Ascending aorta (tissue), 2 donors: ENCODE data around the gene TXLNB. TPM values are rescaled to one million over a fixed set of nuclear protein-coding genes. Genes with fewer than 3 reads are reported as not detected.
A peak's percentile ranks its signal among the peaks of the same experiment; 100 is the strongest.

ENCODE experiments used
- DNase-seq, 2 donors: peaks; one replicate each; pipeline ENCODE4 v3.0.0-alpha.2; 2019; ENCODE audit warnings: low spot score in 2 of 2
- H3K27ac ChIP-seq, 2 donors: fragments of 200-600 bp; sonication (generic); one replicate each; pipeline ENCODE4 v1.5.1; 2016 to 2017; ENCODE audit warnings: mild to moderate bottlenecking in 1 of 2
- H3K27me3 ChIP-seq: fragments of 200-600 bp; sonication (generic); one replicate; pipeline ENCODE4 v1.5.1; 2017
- H3K36me3 ChIP-seq, 2 donors: fragments of 200-600 bp; sonication (generic); one replicate each; pipeline ENCODE4 v1.5.1; 2016
- H3K4me1 ChIP-seq, 2 donors: fragments of 200-600 bp; sonication (generic); one replicate each; pipeline ENCODE4 v1.5.1; 2016 to 2017; ENCODE audit warnings: mild to moderate bottlenecking in 1 of 2
- H3K4me3 ChIP-seq, 2 donors: fragments of 200-600 bp; sonication (generic); one replicate each; pipeline ENCODE4 v1.5.1; 2016 to 2017; ENCODE audit warnings: mild to moderate bottlenecking in 1 of 2
- H3K9me3 ChIP-seq, 2 donors: fragments of 200-600 bp; sonication (generic); one replicate each; pipeline ENCODE4 v1.5.1; 2016
- intact Hi-C: fragments of 100-400 bp; cut with DNase I; formaldehyde crosslinking; loops from one replicate; pipeline ENCODE4 v1.15.1; 2023
- total RNA-seq: library from RNA; depleted of rRNA; stranded (reverse); fragments of >200 nt; gene quantifications from one replicate; pipeline ENCODE4 v1.1.0, GENCODE V29; 2016
- TF ChIP-seq, protein P1 (sequence below), 3 experiments: fragments of 200-600 bp in 2 of 3; fragments of 450-650 bp in 1 of 3; sonication (generic) in 2 of 3; IDR thresholded peaks; one replicate each; pipeline ENCODE4 v1.5.1; 2016 to 2019; ENCODE audit warnings: antibody characterized with exemption in 3 of 3, mild to moderate bottlenecking in 1 of 3, moderate library complexity in 1 of 3

TXLNB gene
- total RNA-seq, 1 donor from 2014 or later: not detected

DNA sequence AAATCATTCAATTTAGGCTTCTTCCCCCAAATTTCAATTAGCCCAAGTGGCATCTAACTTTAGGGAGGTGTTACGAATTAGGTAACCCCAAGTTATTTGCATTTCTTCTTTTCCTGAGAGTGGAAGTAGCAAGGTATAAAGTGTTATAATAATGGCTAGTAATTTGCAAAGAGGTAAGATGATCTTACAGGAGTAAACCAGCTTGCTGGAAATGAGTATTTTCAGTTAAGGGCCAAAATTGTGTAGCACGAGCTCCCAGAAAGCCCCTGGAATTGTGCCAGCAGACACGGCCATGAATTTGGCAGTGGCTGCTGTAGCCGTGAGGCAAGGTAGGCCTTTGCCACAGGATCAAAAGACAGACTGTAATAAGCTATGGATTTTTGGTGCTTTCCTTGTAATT is 44.7 kb upstream of the TXLNB start:
- no peak for DNase-seq

DNA sequence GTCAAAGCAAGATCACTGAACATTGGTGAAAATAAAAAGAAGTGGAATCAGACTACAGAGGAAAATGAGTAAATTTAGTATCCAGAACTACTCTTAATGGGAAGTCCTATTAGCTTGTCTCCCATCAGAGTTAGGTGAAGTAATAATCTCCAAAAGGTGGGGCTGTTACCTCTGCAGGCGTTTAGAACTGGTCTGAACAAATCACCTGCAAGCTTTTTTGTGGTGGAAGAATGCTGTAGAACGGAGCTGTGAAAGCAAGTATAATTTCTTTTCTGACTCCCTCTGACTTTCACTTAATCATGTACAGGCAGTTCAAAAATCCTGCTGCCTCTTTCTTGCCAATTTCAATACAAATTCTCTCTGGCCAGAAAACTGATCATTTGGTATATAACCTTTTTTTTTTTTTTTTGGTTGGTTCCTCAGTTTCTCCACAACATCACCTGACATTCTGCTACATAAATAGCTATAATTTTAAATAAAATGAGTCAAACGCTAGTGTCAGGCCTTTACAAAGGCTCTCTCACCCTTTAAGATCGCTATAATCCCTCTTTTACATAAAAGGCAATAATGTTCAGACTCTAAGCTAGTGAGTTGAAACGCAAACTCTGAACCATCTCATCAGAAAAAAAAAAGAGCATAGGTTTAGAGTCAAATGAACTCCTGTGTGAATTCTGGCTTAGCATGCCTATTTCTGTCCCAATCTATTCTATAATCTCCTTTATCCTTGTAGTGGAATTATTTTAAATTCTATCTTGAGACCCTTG is 43.8 kb upstream of the TXLNB start:
- no peak for DNase-seq
- no peaks in the 10 kb centered on the region for H3K27me3 ChIP-seq
- peak overlapping the region; percentile 69 to 71 for H3K27ac ChIP-seq
- TF ChIP-seq, protein P1, sequence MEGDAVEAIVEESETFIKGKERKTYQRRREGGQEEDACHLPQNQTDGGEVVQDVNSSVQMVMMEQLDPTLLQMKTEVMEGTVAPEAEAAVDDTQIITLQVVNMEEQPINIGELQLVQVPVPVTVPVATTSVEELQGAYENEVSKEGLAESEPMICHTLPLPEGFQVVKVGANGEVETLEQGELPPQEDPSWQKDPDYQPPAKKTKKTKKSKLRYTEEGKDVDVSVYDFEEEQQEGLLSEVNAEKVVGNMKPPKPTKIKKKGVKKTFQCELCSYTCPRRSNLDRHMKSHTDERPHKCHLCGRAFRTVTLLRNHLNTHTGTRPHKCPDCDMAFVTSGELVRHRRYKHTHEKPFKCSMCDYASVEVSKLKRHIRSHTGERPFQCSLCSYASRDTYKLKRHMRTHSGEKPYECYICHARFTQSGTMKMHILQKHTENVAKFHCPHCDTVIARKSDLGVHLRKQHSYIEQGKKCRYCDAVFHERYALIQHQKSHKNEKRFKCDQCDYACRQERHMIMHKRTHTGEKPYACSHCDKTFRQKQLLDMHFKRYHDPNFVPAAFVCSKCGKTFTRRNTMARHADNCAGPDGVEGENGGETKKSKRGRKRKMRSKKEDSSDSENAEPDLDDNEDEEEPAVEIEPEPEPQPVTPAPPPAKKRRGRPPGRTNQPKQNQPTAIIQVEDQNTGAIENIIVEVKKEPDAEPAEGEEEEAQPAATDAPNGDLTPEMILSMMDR (IDR thresholded peaks at IDR 0.05): no peak
- intact Hi-C loops: loop anchor here (5.0 to 10.0 kb wide), 2 partner anchors 93 to 201 kb away; partner anchors contain the start of gene HECA
- H3K4me3 ChIP-seq: no peak overlapping the region
- H3K4me1 ChIP-seq: peaks cover 4 to 15% of the 10 kb centered on the region in 2 donors
- no peaks in the 10 kb centered on the region for H3K9me3 ChIP-seq
- no peaks in the 10 kb centered on the region for H3K36me3 ChIP-seq

More for the DNA sequence above, 44.7 kb upstream of the TXLNB start:
- TF ChIP-seq, protein P1 (IDR thresholded peaks at IDR 0.05): no peak
- Histone ChIP-seq H3K27ac (peak overlapping the region; percentile 48 to 69), H3K4me3 (no peak overlapping the region), H3K36me3 (no peaks in the 10 kb centered on the region), H3K4me1 (peaks cover 4 to 15% of the 10 kb centered on the region in 2 donors), H3K9me3 (no peaks in the 10 kb centered on the region), H3K27me3 (no peaks in the 10 kb centered on the region)
- intact Hi-C loops: loop anchor here (5.0 to 10.0 kb wide), 2 partner anchors 94 to 202 kb away; partner anchors contain the start of gene HECA

DNA sequence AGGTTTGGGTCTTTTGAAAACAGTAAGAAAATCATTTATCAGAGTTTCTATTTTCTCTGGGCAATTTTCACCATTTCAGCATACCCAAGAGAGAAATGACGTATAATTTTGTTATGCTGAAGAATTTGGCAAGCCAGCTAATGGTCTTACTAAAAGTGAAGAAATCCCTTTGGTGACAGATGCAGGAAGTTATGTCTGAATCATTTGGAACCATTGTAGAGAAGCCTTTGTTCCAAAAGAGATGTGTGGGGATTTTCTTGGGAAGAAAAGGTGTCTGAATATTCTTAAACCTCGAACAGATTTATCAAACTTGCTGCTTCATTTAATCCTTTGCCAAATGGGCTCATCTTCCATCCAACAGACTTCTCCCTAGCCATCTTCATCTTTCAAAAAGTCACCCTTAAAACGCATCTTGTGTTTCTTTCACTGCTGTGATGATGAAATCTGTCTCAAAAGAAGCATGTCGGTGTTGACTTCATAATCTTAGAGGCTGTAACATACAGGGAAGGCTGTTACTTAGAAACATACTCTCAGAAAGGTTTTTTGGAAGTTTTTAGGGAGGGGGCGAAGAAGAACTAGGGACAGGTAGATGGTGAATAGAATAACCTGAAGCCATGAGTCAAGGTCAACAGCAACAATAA is 43.1 kb upstream of the TXLNB start:
- intact Hi-C loops: loop anchor here (5.0 to 10.0 kb wide), 3 partner anchors 43 to 200 kb away; partner anchors contain the start of genes HECA and TXLNB
- Histone ChIP-seq H3K36me3 (no peaks in the 10 kb centered on the region), H3K4me3 (no peak overlapping the region), H3K9me3 (no peaks in the 10 kb centered on the region), H3K27ac (peak overlapping the region; percentile 69 to 71), H3K27me3 (no peaks in the 10 kb centered on the region), H3K4me1 (peaks cover 4 to 15% of the 10 kb centered on the region in 2 donors)
- no peak for DNase-seq
- TF ChIP-seq, protein P1 (IDR thresholded peaks at IDR 0.05): no peak

DNA sequence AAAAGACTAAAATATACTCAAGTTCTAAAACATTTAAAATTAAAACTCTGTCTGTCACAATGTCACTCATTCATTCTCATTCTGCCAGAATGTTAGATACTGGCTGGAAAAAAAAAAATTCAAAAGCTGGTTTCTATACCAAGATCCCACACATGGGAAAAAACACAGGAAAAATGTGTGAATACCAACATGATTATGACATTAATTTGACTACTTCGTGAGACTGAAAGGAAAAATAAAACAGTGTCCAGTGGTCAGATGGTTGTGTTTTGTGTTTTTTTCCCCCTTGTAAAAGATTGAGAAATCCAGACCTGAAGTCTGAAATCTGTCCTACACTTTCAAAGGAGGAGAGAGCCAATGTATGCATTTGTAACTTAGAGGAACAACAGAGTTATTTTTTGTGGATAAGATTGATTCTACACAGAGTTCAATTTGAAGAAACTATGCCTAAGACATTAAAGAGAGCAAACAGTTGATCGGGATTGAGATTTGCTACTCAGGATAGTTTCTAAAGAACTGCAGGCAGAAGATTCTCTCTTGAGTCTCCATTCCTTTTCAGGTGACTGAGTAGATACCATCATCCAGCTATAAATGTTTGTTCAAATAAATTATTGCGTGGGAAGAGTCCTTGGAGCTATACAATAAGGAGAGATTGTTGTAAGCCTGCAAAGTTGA is 39.2 kb upstream of the TXLNB start:
- H3K9me3 ChIP-seq: no peaks in the 10 kb centered on the region
- H3K4me3 ChIP-seq: no peak overlapping the region
- no peaks in the 10 kb centered on the region for H3K27me3 ChIP-seq
- H3K27ac ChIP-seq: no peak overlapping the region
- no peak for DNase-seq
- no peaks in the 10 kb centered on the region for H3K36me3 ChIP-seq
- TF ChIP-seq, protein P1 (IDR thresholded peaks at IDR 0.05): no peak
- H3K4me1 ChIP-seq: peaks cover 4 to 9% of the 10 kb centered on the region in 2 donors
- intact Hi-C loops: loop anchor here (5.0 to 10.0 kb wide), 2 partner anchors 39 to 196 kb away; partner anchors contain the start of genes HECA and TXLNB

DNA sequence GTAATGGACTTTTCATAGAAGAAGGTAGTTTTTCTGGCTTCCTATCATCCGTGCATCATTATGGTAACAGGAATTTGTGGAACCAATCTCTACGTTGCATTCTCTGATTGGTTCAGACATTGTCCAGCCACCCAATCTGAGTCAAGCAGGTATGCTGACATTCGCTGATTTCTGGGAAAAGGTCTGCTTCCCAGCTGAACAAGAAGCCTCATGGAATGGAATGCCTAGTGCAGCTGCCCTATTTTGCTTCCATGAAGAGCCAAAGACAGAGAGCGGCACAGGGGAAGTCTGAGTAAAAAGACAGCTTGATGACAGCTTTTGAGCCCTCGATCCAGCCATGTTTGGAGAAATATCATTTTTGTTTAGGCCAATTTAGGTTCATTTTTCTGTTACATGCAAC is 38.5 kb upstream of the TXLNB start:
- Histone ChIP-seq H3K27ac (no peak overlapping the region), H3K27me3 (no peaks in the 10 kb centered on the region), H3K9me3 (no peaks in the 10 kb centered on the region), H3K4me3 (no peak overlapping the region), H3K4me1 (peaks cover 1 to 4% of the 10 kb centered on the region in 2 donors), H3K36me3 (no peaks in the 10 kb centered on the region)
- no peak for DNase-seq
- TF ChIP-seq, protein P1 (IDR thresholded peaks at IDR 0.05): no peak
- intact Hi-C loops: loop anchor here (5.0 to 10.0 kb wide), 2 partner anchors 38 to 196 kb away; partner anchors contain the start of genes HECA and TXLNB
